D721Med (cell line): Measurements from ENCODE around the gene TENT5C.

Source experiments
- DNase-seq: peaks from one replicate; pipeline ENCODE4 v3.0.0; 2011; ENCODE audit warnings: low spot score; ENCODE audit not compliant: insufficient read length
- FAIRE-seq: peaks from 2 replicates; lab custom pipeline; 2011; peaks lifted over from hg19 to GRCh38; lab: Jason Lieb, UNC
- TF ChIP-seq, protein P1 (sequence below): IDR thresholded peaks from 2 replicates; pipeline ENCODE4 v1.5.1; 2012; ENCODE audit warnings: mild to moderate bottlenecking, control low read depth; ENCODE audit not compliant: insufficient read depth; ENCODE audit errors: missing control alignments

Gene TENT5C

DNA sequence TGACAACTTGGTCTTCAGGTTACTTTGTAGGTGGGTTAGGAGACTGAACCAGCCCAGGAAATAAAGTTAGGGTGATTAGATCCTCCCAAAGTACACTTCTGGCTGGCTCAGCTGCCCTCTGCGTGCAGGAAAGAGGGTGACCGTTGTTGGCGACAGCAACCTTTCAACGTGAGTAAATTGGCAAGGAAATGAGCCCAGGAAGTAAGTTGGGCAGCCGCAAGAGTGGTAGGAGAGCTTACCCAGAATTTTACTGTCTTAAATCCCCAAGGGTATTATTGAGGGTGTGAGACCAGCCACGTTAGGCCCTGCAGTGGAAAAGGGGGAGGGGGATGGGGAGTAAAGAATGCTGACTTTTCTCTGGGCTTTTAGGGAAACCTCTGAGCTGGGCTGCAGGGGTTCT, 1.6 kb downstream of the TENT5C start:
- FAIRE-seq = no peak
- TF ChIP-seq, protein P1, sequence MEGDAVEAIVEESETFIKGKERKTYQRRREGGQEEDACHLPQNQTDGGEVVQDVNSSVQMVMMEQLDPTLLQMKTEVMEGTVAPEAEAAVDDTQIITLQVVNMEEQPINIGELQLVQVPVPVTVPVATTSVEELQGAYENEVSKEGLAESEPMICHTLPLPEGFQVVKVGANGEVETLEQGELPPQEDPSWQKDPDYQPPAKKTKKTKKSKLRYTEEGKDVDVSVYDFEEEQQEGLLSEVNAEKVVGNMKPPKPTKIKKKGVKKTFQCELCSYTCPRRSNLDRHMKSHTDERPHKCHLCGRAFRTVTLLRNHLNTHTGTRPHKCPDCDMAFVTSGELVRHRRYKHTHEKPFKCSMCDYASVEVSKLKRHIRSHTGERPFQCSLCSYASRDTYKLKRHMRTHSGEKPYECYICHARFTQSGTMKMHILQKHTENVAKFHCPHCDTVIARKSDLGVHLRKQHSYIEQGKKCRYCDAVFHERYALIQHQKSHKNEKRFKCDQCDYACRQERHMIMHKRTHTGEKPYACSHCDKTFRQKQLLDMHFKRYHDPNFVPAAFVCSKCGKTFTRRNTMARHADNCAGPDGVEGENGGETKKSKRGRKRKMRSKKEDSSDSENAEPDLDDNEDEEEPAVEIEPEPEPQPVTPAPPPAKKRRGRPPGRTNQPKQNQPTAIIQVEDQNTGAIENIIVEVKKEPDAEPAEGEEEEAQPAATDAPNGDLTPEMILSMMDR = no peak
- no peak for DNase-seq

DNA sequence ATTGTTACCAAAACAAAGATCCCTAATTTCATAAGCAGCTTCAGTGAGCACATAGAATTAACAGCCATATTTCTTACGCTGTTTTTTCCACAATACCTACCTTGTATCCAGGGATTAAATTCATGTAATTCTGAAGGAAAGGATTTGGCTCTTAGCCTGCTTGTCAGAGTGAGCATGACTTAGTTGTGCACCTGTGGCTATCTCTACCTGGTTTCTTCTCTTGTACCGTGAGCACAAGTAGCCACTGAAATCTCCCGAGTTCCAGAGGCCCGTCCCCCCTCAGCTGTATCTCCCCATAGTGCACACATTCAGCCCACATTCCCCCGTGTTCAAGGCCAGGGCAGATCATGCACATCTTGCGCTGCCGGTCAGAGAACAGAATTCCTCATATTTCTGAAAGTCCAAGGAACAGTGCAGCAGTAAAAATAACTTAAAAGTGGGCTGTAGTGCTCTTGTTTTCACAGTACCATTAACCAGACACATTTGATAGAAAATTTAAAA, 2.3 kb downstream of the TENT5C start:
- TF ChIP-seq, protein P1 = no peak
- DNase-seq (no peak), FAIRE-seq (no peak)

DNA sequence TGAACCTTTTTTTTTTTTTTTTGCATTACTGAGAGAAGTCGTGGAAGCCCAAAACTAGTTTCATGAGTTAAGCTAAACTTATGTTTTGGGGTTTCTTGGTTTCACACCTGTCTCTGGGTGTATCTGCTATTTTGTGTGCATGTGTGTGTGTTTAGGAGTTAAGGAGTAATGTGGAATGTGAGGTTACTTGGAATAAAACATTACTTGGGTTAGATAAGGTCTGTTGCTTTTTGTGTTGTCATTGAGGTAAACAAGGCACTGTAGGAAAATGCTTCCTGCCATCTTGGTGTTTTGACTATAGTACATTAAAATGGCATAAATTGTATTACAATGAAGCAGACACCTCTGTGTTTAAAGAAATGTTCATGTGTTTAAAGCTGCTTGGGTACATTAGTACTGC, 2.9 kb downstream of the TENT5C start:
- FAIRE-seq (no peak), DNase-seq (no peak)
- TF ChIP-seq, protein P1 = no peak

DNA sequence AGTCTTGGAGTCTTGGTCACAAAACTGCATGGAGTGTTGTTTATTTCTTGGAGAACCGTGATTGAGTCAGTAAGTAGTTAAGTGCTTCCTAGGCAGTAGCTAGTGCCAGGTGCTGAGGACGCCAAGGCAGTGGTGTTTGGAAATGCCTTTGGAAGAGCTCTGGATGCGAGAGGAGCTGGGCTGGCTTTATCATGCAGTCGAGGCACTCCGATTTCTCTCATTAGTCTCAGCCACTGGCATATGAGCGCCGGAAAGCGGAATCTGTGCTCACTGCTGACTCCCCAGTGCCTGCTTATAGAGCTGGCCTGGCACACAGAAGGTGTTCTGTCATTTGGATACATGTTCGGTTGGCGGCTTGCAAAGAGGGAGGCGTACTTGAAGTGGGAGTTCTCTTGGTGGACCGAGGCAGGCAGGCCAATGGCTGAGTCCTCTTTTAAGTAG, 3.6 kb downstream of the TENT5C start:
- TF ChIP-seq, protein P1 = no peak
- FAIRE-seq = no peak
- no peak for DNase-seq

- DNase-seq = no peak
- TF ChIP-seq, protein P1 = no peak
- FAIRE-seq = no peak
Observed at GRCh38 chr1:117610036-117610435, 4.2 kb downstream of the TENT5C start.

GRCh38 chr1:117611121-117611601, 5.3 kb downstream of the TENT5C start:
- DNase-seq = no peak
- FAIRE-seq = no peak
- TF ChIP-seq, protein P1 = no peak

DNA sequence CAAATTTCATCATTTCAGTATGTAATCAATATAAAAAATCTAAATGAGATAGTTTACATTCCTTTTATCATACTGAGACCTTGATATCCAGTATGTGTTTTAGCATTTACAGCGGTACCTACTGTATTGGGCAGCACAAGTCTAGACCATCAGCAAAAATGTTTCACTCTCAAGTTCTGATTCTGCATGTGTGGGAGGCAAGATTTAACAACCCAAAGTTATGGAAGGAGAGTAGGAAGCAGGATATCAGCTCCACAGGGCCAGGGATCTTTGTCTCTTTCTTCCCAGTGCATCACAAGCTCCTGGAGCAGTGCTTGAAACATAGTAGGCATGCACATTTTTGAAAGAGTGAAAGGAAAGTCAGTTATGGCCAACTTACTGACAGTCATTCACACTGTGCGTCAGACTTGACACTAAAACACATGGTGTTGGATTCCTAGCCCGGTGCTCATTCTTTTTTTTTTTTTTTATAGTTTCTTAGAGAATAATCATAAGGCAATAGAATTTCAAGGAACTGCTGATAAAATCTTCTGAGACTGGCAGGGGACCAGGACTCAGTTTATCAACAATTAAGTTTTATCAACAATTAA, 6.1 kb downstream of the TENT5C start:
- DNase-seq = no peak
- TF ChIP-seq, protein P1 = no peak
- FAIRE-seq = no peak
